Natural killer cell (primary cell): Measurements from ENCODE around the gene SYNJ2. TPM values are rescaled to one million over a fixed set of nuclear protein-coding genes. Genes with fewer than 3 reads are reported as not detected.

Experiments
- ATAC-seq, 3 donors: fragments of 150-1000 bp in 2 of 3; fragments of 200-7000 bp in 1 of 3; cut with Tn5 transposase; 1 replicate in 1 of 3; 2 replicates in 2 of 3; pipeline ENCODE4 v1.10.0; 2021; ENCODE audit warnings: mild to moderate bottlenecking in 2 of 3, moderate library complexity in 2 of 3
- DNase-seq, 2 donors: peaks; one replicate each; pipeline versions ENCODE4 v3.0.0 to v3.0.0-alpha.2; 2013 to 2021; ENCODE audit warnings: mixed read lengths in 1 of 2
- H3K27ac ChIP-seq: one replicate; pipeline ENCODE4 v1.5.1; 2013; ENCODE audit warnings: mild to moderate bottlenecking, low read length
- H3K27me3 ChIP-seq: one replicate; pipeline ENCODE4 v1.6.1; 2013; ENCODE audit warnings: low read length; ENCODE audit not compliant: control insufficient read depth, insufficient read depth
- H3K36me3 ChIP-seq: one replicate; pipeline ENCODE4 v1.6.1; 2013; ENCODE audit warnings: low read length; ENCODE audit not compliant: control insufficient read depth, insufficient read depth
- H3K4me1 ChIP-seq: one replicate; pipeline ENCODE4 v1.6.1; 2013; ENCODE audit warnings: low read length; ENCODE audit not compliant: control insufficient read depth, insufficient read depth
- H3K4me3 ChIP-seq: one replicate; pipeline ENCODE4 v1.5.1; 2013; ENCODE audit warnings: low read length
- H3K9me3 ChIP-seq: one replicate; pipeline ENCODE4 v1.6.1; 2013; ENCODE audit warnings: low read length; ENCODE audit not compliant: control insufficient read depth, insufficient read depth
- H3K27ac Mint-ChIP-seq, 2 donors: one replicate each; pipeline ENCODE4 v1.8.0; 2022; ENCODE audit warnings: mild to moderate bottlenecking in 2 of 2, mixed read lengths in 2 of 2, moderate library complexity in 1 of 2
- H3K27me3 Mint-ChIP-seq, 2 donors: one replicate each; pipeline ENCODE4 v1.8.0; 2022; ENCODE audit warnings: low read depth in 2 of 2, mixed read lengths in 2 of 2
- H3K36me3 Mint-ChIP-seq: one replicate; pipeline ENCODE4 v1.8.0; 2022; ENCODE audit warnings: mixed read lengths
- H3K4me1 Mint-ChIP-seq, 2 donors: one replicate each; pipeline ENCODE4 v1.8.0; 2022; ENCODE audit warnings: mixed read lengths in 2 of 2
- H3K4me3 Mint-ChIP-seq: one replicate; pipeline ENCODE4 v1.8.0; 2022; ENCODE audit warnings: mild to moderate bottlenecking, moderate library complexity, mixed read lengths
- H3K9me3 Mint-ChIP-seq, 2 donors: one replicate each; pipeline ENCODE4 v1.8.0; 2022; ENCODE audit warnings: mixed read lengths in 2 of 2
- WGBS: methylation state at CpG from one replicate; pipeline ENCODE4 v1.1.7; 2013; ENCODE audit warnings: missing lambda C conversion rate; ENCODE audit not compliant: insufficient coverage; 5-methylcytosine and 5-hydroxymethylcytosine counted together
- intact Hi-C: fragments of 100-400 bp; cut with micrococcal nuclease; formaldehyde crosslinking; loops from one replicate; pipeline ENCODE4 v1.14.2; 2022
- total RNA-seq, 4 donors: library from RNA; stranded (reverse); fragments of 120-200 nt in 1 of 4; gene quantifications; one replicate each; pipeline versions ENCODE4 v1.2.3 to v1.2.4, GENCODE V29; 2013 to 2022
- TF ChIP-seq, protein P1 (sequence below): fragments of 200-600 bp; IDR thresholded peaks from one replicate; pipeline ENCODE4 v1.8.0; 2022; ENCODE audit warnings: antibody characterized with exemption

The SYNJ2 gene
- total RNA-seq, 3 donors from 2014 or later (not counting 1 experiment from before 2014, with no cell fraction given), result 24.4 to 47.0 (median 28.0) TPM

DNA sequence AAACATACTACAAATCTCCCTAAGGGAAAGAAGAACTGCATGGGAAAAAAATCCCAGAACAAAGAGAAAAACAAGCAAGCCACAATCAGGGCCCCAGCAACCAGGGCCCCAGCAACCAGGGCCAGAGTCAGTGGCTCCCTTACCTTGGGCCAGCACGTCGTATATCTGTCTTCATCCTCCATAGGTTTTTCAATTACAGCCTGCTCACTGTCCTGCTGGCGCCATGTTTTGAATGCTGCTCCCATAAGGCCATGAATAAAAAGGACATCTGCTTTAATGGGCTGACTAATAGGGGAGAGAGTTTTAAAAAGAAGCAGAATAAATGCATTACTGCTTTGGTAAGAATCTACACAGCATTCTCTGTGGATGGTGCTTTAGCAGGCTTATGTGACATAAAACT is 137.2 kb downstream of the SYNJ2 start:
- Histone ChIP-seq H3K9me3 (no peaks in the 10 kb centered on the region), H3K27ac (no peak overlapping the region), H3K36me3 (peaks cover 9% of the 10 kb centered on the region), H3K27me3 (no peaks in the 10 kb centered on the region), H3K4me1 (no peaks in the 10 kb centered on the region), H3K4me3 (no peak overlapping the region)
- TF ChIP-seq, protein P1, sequence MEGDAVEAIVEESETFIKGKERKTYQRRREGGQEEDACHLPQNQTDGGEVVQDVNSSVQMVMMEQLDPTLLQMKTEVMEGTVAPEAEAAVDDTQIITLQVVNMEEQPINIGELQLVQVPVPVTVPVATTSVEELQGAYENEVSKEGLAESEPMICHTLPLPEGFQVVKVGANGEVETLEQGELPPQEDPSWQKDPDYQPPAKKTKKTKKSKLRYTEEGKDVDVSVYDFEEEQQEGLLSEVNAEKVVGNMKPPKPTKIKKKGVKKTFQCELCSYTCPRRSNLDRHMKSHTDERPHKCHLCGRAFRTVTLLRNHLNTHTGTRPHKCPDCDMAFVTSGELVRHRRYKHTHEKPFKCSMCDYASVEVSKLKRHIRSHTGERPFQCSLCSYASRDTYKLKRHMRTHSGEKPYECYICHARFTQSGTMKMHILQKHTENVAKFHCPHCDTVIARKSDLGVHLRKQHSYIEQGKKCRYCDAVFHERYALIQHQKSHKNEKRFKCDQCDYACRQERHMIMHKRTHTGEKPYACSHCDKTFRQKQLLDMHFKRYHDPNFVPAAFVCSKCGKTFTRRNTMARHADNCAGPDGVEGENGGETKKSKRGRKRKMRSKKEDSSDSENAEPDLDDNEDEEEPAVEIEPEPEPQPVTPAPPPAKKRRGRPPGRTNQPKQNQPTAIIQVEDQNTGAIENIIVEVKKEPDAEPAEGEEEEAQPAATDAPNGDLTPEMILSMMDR, result no peak
- intact Hi-C loops, result no loop called here
- WGBS, result 95% methylated on average over 3 of the region's 3 CpGs
- ATAC-seq (no peak), DNase-seq (no peak)
- H3K4me3 Mint-ChIP-seq, result no peak overlapping the region
- no peaks in the 10 kb centered on the region for H3K27me3 Mint-ChIP-seq
- peaks cover 9% of the 10 kb centered on the region for H3K36me3 Mint-ChIP-seq
- H3K9me3 Mint-ChIP-seq, result no peaks in the 10 kb centered on the region
- no peak overlapping the region for H3K27ac Mint-ChIP-seq
- H3K4me1 Mint-ChIP-seq, result no peaks in the 10 kb centered on the region

GRCh38 chr6:158121335-158121734 is 139.7 kb downstream of the SYNJ2 start:
- TF ChIP-seq, protein P1, result no peak
- Mint-ChIP-seq H3K27ac (no peak overlapping the region), H3K27me3 (no peaks in the 10 kb centered on the region), H3K9me3 (no peaks in the 10 kb centered on the region), H3K36me3 (peaks cover 9% of the 10 kb centered on the region), H3K4me3 (no peak overlapping the region), H3K4me1 (no peaks in the 10 kb centered on the region)
- intact Hi-C loops, result no loop called here
- Histone ChIP-seq H3K27me3 (no peaks in the 10 kb centered on the region), H3K36me3 (peaks cover 8% of the 10 kb centered on the region), H3K9me3 (no peaks in the 10 kb centered on the region), H3K4me3 (no peak overlapping the region), H3K4me1 (no peaks in the 10 kb centered on the region), H3K27ac (no peak overlapping the region)
- 83% methylated on average over 1 of the region's 3 CpGs for WGBS
- DNase-seq, result no peak
- no peak for ATAC-seq

DNA sequence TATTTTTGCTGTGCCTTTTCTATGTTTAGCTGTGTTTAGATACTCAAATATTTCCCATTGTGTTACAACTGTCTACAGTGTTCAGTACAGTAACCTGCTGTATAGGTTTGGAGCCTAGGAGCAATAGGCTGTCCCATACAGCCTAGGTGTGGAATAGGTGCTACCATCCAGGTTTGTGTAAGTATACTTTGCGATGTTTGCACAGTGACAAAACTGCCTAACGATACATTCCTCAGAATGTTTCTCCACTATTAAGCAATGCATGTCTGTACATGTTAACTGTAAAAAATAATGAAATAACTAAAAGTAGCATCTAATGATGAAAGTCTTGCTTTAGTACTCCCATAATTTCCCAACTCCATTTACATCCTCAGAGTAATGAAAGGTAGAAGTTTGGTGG is 140.4 kb downstream of the SYNJ2 start:
- no peak overlapping the region for H3K4me3 Mint-ChIP-seq
- no peaks in the 10 kb centered on the region for H3K27me3 ChIP-seq
- no peaks in the 10 kb centered on the region for H3K4me1 Mint-ChIP-seq
- H3K4me1 ChIP-seq, result no peaks in the 10 kb centered on the region
- TF ChIP-seq, protein P1, result no peak
- no peak for ATAC-seq
- WGBS, result no CpG with 5 or more reads among the region's 2 CpGs
- H3K36me3 Mint-ChIP-seq, result peaks cover 9% of the 10 kb centered on the region
- peaks cover 7% of the 10 kb centered on the region for H3K36me3 ChIP-seq
- no peak for DNase-seq
- no peaks in the 10 kb centered on the region for H3K9me3 Mint-ChIP-seq
- no peaks in the 10 kb centered on the region for H3K27me3 Mint-ChIP-seq
- H3K9me3 ChIP-seq, result no peaks in the 10 kb centered on the region
- intact Hi-C loops, result no loop called here
- no peak overlapping the region for H3K4me3 ChIP-seq
- no peak overlapping the region for H3K27ac ChIP-seq
- H3K27ac Mint-ChIP-seq, result no peak overlapping the region

DNA sequence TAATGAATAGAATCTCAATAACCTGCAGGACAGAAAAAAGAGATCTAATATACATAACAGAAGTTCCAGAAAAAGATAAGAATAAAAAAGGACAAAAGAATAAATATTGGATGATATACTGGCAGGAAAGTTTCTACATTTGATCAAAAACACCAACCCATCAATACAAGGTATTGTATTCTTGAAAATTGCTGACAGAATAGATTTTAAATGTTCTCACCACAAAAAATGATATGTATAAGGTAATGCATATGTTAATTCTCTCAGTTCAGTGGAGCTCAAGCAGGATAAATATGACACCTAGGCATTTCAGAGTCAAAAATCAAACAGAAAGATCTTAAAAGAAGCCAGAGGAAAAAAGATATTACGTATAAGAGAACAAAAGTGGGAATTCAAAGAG is 142.6 kb downstream of the SYNJ2 start:
- no CpG with 5 or more reads among the region's 1 CpG for WGBS
- no peak overlapping the region for H3K4me3 Mint-ChIP-seq

More for the DNA sequence above, 142.6 kb downstream of the SYNJ2 start:
- H3K27me3 ChIP-seq, result no peaks in the 10 kb centered on the region
- H3K27ac ChIP-seq, result no peak overlapping the region
- no peak for ATAC-seq
- TF ChIP-seq, protein P1, result no peak
- H3K27me3 Mint-ChIP-seq, result no peaks in the 10 kb centered on the region
- no peak for DNase-seq
- peaks cover 2% of the 10 kb centered on the region for H3K36me3 ChIP-seq
- H3K4me1 Mint-ChIP-seq, result no peaks in the 10 kb centered on the region
- H3K9me3 Mint-ChIP-seq, result no peaks in the 10 kb centered on the region
- no peak overlapping the region for H3K27ac Mint-ChIP-seq
- no peaks in the 10 kb centered on the region for H3K9me3 ChIP-seq
- no peaks in the 10 kb centered on the region for H3K4me1 ChIP-seq
- intact Hi-C loops, result no loop called here
- no peak overlapping the region for H3K4me3 ChIP-seq
- H3K36me3 Mint-ChIP-seq, result no peaks in the 10 kb centered on the region
